Measurements from ENCODE around the gene BRPF3. TPM values are rescaled to one million over a fixed set of nuclear protein-coding genes. Genes with fewer than 3 reads are reported as not detected.

BRPF3 gene
- total RNA-seq, 1 donor from 2014 or later: 32.0 TPM

DNA sequence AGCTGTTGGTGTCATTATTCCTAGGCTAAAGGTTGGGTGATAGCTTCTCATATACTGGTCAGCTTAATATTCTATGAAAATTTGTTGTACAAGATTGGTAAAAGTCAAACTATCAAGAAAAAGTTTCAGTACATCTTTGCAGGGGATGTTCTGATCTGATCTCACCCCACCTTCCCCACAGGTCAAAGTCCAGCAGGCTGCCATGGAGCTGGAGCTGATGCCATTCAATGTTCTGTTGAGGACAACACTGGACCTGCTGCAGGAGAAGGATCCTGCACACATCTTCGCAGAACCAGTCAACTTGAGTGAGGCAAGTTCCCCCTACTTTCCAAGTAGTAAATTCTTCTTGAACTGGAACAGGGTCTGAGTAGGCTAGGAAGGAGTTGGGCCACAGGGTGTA lies 13.1 kb downstream of the BRPF3 start:
- Histone ChIP-seq H3K4me1 (peaks cover 2% of the 10 kb centered on the region), H3K27me3 (ENCODE audit: low read depth) (no peaks in the 10 kb centered on the region), H3K36me3 (peaks cover 98% of the 10 kb centered on the region), H3K4me3 (no peak overlapping the region), H3K9me3 (no peaks in the 10 kb centered on the region), H3K27ac (no peak overlapping the region)
- DNase-seq: no peak
- intact Hi-C loops (cut with DNase I): no loop called here
- TF ChIP-seq, protein P1, sequence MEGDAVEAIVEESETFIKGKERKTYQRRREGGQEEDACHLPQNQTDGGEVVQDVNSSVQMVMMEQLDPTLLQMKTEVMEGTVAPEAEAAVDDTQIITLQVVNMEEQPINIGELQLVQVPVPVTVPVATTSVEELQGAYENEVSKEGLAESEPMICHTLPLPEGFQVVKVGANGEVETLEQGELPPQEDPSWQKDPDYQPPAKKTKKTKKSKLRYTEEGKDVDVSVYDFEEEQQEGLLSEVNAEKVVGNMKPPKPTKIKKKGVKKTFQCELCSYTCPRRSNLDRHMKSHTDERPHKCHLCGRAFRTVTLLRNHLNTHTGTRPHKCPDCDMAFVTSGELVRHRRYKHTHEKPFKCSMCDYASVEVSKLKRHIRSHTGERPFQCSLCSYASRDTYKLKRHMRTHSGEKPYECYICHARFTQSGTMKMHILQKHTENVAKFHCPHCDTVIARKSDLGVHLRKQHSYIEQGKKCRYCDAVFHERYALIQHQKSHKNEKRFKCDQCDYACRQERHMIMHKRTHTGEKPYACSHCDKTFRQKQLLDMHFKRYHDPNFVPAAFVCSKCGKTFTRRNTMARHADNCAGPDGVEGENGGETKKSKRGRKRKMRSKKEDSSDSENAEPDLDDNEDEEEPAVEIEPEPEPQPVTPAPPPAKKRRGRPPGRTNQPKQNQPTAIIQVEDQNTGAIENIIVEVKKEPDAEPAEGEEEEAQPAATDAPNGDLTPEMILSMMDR (IDR thresholded peaks at IDR 0.05): no peak
- no peak for ATAC-seq

DNA sequence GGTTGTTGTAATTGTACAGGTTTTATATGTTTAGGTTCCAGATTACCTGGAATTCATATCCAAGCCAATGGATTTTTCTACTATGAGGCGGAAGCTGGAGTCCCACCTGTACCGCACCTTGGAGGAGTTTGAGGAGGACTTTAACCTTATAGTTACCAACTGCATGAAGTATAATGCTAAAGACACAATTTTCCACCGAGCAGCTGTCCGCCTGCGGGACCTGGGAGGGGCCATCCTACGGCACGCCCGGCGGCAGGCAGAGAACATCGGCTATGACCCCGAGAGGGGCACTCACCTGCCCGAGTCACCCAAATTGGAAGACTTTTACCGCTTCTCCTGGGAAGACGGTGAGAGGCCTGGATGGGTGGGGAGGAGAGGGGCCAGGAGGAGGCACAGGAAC lies 13.6 kb downstream of the BRPF3 start:
- H3K27me3 ChIP-seq (ENCODE audit: low read depth): no peaks in the 10 kb centered on the region
- no peaks in the 10 kb centered on the region for H3K4me1 ChIP-seq
- ATAC-seq (no peak), DNase-seq (no peak)
- intact Hi-C loops (cut with DNase I): no loop called here
- no peaks in the 10 kb centered on the region for H3K9me3 ChIP-seq
- TF ChIP-seq, protein P1 (IDR thresholded peaks at IDR 0.05): no peak
- no peak overlapping the region for H3K27ac ChIP-seq
- H3K4me3 ChIP-seq: no peak overlapping the region
- peaks cover 98% of the 10 kb centered on the region for H3K36me3 ChIP-seq

DNA sequence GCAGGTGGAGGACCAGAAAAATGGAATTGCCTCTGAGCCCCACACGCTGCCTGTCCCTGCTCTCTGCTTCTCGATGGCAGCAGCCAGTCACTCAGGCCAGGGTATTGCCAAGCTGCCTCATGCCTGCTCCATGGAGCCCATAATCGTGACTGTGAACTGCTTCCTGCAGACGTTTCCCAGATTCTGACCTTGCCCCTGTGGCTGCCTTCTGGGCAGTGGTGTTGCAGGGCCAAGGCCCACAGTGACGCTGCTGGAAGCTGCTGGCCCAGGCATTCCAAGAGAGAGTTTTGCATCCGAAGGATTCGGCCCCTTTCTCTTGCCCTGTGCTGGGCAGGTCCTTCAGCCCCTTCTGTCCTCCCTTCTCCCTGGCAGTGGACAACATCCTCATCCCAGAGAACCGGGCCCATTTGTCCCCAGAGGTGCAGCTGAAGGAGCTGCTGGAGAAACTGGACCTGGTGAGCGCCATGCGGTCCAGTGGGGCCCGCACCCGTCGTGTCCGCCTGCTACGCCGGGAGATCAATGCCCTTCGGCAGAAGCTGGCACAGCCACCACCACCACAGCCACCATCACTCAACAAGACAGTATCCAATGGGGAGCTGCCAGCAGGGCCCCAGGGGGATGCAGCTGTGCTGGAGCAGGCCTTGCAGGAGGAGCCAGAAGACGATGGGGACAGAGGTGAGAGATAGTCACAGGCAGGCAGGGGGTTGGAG lies 14.5 kb downstream of the BRPF3 start:
- no peak overlapping the region for H3K27ac ChIP-seq
- H3K4me3 ChIP-seq: no peak overlapping the region
- H3K27me3 ChIP-seq (ENCODE audit: low read depth): no peaks in the 10 kb centered on the region
- no peaks in the 10 kb centered on the region for H3K9me3 ChIP-seq
- no peaks in the 10 kb centered on the region for H3K4me1 ChIP-seq
- no peak for DNase-seq
- peaks cover 98% of the 10 kb centered on the region for H3K36me3 ChIP-seq
- intact Hi-C loops (cut with DNase I): no loop called here
- no peak for ATAC-seq
- TF ChIP-seq, protein P1 (IDR thresholded peaks at IDR 0.05): no peak

DNA sequence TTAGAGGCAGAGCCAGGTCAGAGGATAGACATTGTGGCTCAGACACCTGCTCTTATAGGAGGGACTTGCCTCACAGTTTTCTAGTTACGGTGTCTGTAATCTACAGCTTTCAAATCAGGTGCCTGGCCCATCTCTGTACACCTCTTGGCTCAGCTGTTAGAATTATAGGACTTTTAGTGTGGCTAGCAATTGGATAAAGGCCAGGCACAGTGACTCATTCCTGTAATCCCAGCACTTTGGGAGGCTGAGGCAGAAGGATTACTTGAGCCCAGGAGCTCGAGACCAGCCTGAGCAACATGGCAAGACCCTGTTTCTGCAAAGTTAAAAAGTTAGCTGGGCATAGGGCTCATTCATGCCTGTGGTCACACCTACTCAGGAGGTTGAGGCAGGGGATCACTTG lies 20.0 kb downstream of the BRPF3 start:
- no peak for ATAC-seq
- intact Hi-C loops (cut with DNase I): no loop called here
- TF ChIP-seq, protein P1 (IDR thresholded peaks at IDR 0.05): no peak
- Histone ChIP-seq H3K27ac (no peak overlapping the region), H3K4me3 (no peak overlapping the region), H3K27me3 (ENCODE audit: low read depth) (no peaks in the 10 kb centered on the region), H3K36me3 (peaks cover 92% of the 10 kb centered on the region), H3K9me3 (no peaks in the 10 kb centered on the region), H3K4me1 (no peaks in the 10 kb centered on the region)
- DNase-seq: no peak

DNA sequence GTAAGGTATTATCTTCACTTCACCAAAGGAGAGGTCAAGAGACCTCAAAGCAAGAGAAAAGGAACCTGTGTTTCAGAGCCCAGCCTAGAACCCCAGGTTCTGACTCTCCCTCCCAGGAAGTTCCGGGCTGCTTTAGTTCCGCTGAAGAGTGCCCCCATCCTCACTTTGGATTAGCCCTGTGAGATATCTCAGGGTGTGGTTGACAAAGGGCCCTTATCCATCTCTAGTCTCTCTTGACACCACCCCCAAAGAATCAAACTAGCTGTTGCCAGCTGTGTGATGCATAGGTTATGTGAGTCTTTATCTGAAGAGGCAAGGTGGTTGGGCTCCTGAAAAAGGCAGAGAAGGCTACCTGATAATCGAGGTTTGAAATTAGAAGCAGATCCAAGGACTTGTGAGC lies 20.6 kb downstream of the BRPF3 start:
- ATAC-seq (no peak), DNase-seq (no peak)
- TF ChIP-seq, protein P1 (IDR thresholded peaks at IDR 0.05): no peak
- Histone ChIP-seq H3K27me3 (ENCODE audit: low read depth) (no peaks in the 10 kb centered on the region), H3K27ac (no peak overlapping the region), H3K4me3 (no peak overlapping the region), H3K36me3 (peaks cover 92% of the 10 kb centered on the region), H3K9me3 (no peaks in the 10 kb centered on the region), H3K4me1 (no peaks in the 10 kb centered on the region)
- intact Hi-C loops (cut with DNase I): no loop called here

Data from lower lobe of right lung (tissue), 2 donors.